ENCODE measurements around the gene NEDD8.

DNA sequence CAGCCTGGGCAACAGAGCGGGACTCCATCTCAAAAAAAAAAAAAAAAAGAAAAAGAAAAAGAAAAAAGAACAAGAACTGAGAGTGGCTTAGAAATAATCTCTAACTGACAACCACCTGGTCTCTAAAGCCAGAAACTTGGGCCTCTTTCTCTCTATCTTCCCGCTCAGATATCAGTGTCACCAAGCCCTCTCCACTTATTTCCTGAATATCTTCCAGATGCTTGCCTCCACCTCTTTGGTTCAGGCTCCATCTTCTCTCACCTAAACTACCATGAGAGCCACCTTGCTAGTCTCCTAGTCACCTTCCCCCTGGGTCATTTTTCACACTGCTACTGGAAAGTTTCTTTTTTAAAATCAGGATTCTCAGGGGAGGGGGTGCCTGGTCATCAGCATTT lies 35.1 kb downstream of the NEDD8 start:
- TF ChIP-seq, protein P1, sequence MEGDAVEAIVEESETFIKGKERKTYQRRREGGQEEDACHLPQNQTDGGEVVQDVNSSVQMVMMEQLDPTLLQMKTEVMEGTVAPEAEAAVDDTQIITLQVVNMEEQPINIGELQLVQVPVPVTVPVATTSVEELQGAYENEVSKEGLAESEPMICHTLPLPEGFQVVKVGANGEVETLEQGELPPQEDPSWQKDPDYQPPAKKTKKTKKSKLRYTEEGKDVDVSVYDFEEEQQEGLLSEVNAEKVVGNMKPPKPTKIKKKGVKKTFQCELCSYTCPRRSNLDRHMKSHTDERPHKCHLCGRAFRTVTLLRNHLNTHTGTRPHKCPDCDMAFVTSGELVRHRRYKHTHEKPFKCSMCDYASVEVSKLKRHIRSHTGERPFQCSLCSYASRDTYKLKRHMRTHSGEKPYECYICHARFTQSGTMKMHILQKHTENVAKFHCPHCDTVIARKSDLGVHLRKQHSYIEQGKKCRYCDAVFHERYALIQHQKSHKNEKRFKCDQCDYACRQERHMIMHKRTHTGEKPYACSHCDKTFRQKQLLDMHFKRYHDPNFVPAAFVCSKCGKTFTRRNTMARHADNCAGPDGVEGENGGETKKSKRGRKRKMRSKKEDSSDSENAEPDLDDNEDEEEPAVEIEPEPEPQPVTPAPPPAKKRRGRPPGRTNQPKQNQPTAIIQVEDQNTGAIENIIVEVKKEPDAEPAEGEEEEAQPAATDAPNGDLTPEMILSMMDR (IDR thresholded peaks at IDR 0.05; ENCODE audit: low read depth, low read length, missing input control), result no peak
- TF ChIP-seq GABPA (IDR thresholded peaks at IDR 0.05 in 1 of 2, conservative IDR thresholded peaks at IDR 0.05 in 1 of 2) (no peak), TAF1 (conservative IDR thresholded peaks at IDR 0.05) (no peak), RAD21 (IDR thresholded peaks at IDR 0.05) (no peak), HNF4A (conservative IDR thresholded peaks at IDR 0.05) (no peak), JUND (IDR thresholded peaks at IDR 0.05) (no peak), SP1 (IDR thresholded peaks at IDR 0.05) (no peak), RXRA (IDR thresholded peaks at IDR 0.05) (no peak), NR2F2 (IDR thresholded peaks at IDR 0.05) (no peak), YY1 (IDR thresholded peaks at IDR 0.05) (no peak)
- TF ChIP-seq, protein P2, sequence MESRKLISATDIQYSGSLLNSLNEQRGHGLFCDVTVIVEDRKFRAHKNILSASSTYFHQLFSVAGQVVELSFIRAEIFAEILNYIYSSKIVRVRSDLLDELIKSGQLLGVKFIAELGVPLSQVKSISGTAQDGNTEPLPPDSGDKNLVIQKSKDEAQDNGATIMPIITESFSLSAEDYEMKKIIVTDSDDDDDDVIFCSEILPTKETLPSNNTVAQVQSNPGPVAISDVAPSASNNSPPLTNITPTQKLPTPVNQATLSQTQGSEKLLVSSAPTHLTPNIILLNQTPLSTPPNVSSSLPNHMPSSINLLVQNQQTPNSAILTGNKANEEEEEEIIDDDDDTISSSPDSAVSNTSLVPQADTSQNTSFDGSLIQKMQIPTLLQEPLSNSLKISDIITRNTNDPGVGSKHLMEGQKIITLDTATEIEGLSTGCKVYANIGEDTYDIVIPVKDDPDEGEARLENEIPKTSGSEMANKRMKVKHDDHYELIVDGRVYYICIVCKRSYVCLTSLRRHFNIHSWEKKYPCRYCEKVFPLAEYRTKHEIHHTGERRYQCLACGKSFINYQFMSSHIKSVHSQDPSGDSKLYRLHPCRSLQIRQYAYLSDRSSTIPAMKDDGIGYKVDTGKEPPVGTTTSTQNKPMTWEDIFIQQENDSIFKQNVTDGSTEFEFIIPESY (IDR thresholded peaks at IDR 0.05), result no peak
- TF ChIP-seq, protein P3, sequence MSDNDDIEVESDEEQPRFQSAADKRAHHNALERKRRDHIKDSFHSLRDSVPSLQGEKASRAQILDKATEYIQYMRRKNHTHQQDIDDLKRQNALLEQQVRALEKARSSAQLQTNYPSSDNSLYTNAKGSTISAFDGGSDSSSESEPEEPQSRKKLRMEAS (IDR thresholded peaks at IDR 0.05), result no peak
- TF ChIP-seq, protein P4, sequence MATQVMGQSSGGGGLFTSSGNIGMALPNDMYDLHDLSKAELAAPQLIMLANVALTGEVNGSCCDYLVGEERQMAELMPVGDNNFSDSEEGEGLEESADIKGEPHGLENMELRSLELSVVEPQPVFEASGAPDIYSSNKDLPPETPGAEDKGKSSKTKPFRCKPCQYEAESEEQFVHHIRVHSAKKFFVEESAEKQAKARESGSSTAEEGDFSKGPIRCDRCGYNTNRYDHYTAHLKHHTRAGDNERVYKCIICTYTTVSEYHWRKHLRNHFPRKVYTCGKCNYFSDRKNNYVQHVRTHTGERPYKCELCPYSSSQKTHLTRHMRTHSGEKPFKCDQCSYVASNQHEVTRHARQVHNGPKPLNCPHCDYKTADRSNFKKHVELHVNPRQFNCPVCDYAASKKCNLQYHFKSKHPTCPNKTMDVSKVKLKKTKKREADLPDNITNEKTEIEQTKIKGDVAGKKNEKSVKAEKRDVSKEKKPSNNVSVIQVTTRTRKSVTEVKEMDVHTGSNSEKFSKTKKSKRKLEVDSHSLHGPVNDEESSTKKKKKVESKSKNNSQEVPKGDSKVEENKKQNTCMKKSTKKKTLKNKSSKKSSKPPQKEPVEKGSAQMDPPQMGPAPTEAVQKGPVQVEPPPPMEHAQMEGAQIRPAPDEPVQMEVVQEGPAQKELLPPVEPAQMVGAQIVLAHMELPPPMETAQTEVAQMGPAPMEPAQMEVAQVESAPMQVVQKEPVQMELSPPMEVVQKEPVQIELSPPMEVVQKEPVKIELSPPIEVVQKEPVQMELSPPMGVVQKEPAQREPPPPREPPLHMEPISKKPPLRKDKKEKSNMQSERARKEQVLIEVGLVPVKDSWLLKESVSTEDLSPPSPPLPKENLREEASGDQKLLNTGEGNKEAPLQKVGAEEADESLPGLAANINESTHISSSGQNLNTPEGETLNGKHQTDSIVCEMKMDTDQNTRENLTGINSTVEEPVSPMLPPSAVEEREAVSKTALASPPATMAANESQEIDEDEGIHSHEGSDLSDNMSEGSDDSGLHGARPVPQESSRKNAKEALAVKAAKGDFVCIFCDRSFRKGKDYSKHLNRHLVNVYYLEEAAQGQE (IDR thresholded peaks at IDR 0.05), result no peak
